GM21381 (cell line): Measurements from ENCODE around the gene VSIG8.

Experiments
- ATAC-seq: cut with Tn5 transposase; IDR thresholded peaks from one replicate; pipeline ENCODE4 v1.9.1; 2021; ENCODE audit warnings: mild to moderate bottlenecking, moderate library complexity; ENCODE audit not compliant: unreplicated experiment

VSIG8 gene

GRCh38 chr1:159831412-159832141 lies 30.9 kb downstream of the VSIG8 start:
- ATAC-seq: no peak

DNA sequence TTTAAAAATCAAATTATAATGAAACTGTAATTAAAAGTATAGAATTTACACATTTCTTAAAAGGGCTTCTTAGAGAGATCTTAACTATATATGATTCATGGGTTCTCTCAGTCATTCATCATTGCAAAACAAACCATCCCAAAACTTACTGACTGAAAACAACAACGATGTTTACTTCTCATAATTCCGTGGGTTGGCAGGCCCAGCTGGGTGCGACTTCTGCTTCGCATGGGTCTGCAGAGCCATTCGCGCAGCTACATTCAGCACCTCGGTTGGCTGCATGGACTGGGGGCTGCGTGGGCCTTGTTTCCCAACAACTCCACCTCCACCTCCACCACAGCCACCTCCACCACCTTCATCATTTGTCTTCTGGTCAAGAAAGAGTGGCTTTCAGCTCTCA lies 31.7 kb downstream of the VSIG8 start:
- ATAC-seq: no peak

DNA sequence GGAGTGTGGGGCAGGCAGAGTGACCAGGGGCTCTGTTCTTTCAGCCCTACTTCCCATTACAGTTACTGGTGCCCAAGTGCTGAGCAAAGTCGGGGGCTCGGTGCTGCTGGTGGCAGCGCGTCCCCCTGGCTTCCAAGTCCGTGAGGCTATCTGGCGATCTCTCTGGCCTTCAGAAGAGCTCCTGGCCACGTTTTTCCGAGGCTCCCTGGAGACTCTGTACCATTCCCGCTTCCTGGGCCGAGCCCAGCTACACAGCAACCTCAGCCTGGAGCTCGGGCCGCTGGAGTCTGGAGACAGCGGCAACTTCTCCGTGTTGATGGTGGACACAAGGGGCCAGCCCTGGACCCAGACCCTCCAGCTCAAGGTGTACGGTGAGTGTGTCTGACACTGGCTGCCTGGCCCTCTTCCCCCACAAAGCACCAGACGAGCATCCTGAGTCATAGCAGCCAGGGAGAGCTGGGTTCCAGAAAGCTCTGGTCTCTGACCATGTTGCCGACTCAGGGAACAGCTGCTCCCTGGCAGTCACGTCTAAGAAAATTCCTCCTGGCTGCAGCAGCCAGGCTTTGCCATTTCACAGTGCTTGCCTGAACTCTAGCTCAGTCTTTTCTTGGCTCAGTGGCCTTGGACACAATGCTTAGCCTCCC lies 32.5 kb downstream of the VSIG8 start:
- ATAC-seq: no peak

GRCh38 chr1:159829273-159829634 lies 33.2 kb downstream of the VSIG8 start:
- ATAC-seq: peak; percentile 66

DNA sequence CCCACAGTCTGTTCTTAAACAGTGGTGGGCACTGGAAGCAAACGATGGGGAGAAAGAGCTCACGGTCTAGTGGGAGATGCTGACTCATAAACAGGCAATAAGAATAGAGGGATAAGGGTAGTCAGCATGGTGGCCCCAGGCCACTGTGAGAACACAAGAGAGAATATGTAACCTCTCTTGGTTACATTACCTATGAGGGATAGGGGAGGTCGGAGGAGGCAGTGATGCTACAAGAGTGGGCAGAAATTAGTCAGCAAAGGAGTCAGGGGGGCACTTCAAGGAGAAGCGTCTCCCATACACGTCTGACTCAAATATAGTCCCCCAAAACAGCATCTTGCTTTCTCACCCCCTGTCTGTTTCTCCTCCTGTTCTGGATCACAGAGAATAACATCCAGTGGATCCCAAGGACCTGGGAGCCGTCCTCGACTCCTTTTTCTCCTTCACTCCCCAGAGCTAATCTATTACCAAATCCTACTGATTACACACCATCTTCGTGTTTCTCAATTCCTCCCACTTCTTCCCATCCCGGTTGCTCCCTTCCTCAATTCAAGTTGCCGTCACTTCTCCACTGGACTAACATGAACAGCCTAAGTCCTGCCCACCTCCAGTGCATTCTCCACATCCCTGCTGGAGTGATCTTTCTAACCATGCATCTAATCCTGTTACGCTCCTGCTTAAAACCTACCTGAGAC lies 33.7 kb downstream of the VSIG8 start:
- no peak for ATAC-seq

GRCh38 chr1:159828176-159828575 lies 34.3 kb downstream of the VSIG8 start:
- no peak for ATAC-seq

GRCh38 chr1:159827549-159827948 lies 34.9 kb downstream of the VSIG8 start:
- no peak for ATAC-seq

GRCh38 chr1:159827102-159827490 lies 35.4 kb downstream of the VSIG8 start:
- ATAC-seq: no peak

DNA sequence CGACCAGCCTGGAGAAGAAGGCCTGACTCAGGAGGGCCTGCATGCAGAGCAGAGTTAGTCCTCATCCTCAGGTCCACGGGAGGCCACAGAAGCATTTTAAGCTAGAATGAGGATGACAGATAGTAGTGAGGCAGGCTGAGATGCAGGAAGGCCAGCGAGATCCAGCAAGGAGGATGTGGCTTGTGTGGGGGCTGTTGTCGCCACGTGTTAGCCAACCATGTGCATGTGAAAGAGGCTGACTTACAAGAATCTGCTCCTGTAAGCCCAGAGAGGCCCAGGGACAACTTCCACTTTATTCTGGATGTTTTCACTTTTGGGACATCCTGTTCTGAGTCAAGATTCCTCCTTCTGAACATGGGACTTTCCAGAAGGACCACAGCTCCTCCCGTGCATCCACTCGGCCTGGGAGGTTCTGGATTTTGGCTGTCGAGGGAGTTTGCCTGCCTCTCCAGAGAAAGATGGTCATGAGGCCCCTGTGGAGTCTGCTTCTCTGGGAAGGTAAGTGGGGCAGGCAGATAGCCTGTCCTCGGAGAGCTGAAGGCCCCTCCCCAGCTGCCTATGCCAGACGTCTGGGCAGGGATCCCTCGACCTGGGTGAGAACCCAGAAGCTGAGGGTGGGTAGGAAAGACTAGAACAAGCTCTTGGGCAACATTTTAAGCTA lies 35.9 kb downstream of the VSIG8 start, which contains the start of gene SLAMF8:
Gene SLAMF8 (plus strand): TSS at position 433 of the 661 bp plus-strand sequence. CDS start 26 bp downstream, at position 459.
- ATAC-seq: peak; percentile 47

DNA sequence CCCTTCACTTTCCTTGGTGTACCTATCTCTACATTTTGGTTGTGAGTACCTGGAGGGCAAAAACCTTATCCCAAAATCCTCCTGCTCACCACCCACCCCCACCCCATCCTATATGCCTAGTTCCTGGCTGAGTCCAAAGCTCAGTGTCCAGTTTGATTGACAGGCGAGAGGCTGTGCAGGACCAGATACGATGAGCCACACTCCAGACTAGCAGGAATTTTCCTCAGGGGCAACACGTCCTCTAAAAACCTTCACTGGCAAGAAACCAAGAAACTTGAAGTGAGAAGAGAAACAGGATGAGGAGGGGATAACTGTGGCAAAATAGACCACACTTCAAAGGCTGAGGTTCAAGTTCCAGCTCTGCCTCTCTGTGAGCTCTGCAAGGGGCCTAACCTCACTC lies 36.9 kb downstream of the VSIG8 start:
- ATAC-seq: no peak

DNA sequence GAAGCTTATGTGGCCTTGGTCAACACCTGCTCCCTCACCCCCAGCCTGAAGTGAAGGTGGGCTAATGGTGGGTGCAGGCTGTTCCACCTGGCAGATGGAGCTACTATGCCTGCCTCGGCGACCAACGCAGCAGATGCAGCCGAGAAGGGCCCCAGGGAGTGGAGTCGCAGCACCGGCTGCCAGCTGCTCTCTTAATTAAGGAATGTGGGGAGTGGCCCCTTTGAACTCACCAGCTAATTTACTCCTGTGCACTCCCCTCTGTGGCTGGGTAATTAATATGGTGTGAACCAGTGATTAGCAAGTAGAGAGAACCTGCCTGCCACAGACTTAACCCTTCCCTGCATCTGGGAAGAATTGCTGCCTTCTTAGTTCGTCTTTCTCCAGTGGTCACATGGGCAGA lies 39.1 kb downstream of the VSIG8 start:
- ATAC-seq: no peak

DNA sequence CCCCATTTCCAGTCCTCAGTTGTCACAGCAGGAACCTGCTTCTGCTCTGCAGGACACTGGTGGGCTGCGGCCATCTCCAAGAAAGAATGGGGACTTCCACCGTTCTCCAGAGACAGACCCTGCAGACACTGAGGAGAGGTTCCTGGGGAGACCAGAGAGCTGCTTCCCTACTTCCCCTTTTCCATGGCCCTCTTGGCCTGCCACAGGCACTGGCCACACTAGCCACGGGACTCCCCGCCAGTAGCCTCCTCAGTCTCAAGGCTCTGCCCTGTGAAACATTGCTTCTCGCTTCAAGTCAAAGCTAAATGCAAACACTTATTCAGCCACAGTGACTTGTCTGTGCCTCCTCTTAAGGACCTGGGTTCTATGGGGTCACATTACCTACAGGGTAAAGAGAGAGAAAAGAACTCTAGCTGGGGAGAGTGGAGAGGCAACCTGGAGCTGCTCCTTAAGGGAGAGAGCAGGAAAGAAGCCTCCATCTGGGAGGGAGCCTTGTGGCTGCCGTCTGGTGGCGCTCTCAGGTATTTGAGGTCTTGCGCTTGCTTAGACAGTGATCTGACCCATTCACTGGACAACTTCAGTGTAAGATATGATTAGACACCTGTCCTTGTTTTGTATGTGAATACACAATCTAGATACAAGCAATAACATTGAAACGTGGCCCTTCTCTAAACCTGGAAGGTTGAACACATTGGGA lies 41.1 kb downstream of the VSIG8 start:
- no peak for ATAC-seq

DNA sequence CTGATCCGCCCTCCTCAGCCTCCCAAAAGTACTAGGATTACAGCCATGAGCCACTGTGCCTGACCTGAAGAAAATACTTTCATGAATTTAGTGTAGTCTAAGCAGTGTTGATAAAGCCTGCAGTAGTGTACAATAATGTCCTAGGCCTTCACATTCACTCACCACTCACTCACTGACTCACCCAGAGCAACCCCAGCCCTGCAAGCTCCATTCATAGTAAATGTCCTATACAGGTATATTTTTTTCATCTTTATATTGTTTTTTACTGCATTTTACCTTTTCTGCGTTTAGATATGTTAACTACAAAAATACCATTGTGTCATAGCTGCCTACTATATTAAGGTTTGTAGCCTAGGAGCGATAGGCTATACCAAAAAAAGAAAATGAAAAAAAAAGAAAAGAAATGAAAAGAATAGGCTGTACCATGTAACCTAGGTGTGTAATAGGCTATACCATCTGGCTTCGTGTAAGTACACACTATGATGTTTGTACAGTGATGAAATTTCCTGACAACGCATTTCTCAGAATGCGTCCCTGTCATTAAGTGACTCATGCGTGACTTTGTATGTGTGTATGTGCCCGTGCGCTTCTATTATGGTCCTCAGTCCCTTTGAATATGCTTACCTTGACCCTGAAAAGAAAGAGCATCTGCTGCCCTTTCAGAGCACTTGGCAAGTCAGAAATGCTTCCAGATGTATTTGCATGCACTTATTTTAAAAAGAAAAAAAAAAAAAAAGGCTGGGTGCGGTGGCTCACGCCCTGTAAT lies 45.0 kb downstream of the VSIG8 start:
- no peak for ATAC-seq

GRCh38 chr1:159815926-159816325 lies 46.5 kb downstream of the VSIG8 start:
- ATAC-seq: no peak

DNA sequence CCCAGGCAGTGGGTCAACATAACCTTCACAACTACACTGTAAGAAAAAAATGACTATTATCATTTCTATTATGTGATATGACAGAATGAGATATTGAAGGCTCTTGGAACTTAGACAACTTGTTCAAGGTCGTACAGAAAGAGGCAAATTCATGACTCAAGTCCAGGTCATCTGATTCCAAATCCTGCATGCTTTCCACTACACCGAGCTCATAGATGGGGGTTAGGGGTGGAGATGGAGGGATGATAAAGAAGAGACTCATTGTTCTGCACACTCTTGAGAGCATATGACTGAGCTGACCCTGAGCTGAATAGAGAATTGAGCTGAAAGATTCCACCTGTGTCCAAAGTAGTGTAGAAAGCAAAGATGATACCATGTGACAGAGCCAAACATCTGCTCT lies 57.5 kb downstream of the VSIG8 start:
- ATAC-seq: no peak
